Activated CD4-positive, alpha-beta T cell treated with anti-CD3 and anti-CD28 coated beads for 1 hour (primary cell): ENCODE results near the gene GNAT2.

ENCODE experiments used
- DNase-seq: peaks from one replicate; pipeline ENCODE4 v3.0.0-alpha.2; 2020

The GNAT2 gene

DNA sequence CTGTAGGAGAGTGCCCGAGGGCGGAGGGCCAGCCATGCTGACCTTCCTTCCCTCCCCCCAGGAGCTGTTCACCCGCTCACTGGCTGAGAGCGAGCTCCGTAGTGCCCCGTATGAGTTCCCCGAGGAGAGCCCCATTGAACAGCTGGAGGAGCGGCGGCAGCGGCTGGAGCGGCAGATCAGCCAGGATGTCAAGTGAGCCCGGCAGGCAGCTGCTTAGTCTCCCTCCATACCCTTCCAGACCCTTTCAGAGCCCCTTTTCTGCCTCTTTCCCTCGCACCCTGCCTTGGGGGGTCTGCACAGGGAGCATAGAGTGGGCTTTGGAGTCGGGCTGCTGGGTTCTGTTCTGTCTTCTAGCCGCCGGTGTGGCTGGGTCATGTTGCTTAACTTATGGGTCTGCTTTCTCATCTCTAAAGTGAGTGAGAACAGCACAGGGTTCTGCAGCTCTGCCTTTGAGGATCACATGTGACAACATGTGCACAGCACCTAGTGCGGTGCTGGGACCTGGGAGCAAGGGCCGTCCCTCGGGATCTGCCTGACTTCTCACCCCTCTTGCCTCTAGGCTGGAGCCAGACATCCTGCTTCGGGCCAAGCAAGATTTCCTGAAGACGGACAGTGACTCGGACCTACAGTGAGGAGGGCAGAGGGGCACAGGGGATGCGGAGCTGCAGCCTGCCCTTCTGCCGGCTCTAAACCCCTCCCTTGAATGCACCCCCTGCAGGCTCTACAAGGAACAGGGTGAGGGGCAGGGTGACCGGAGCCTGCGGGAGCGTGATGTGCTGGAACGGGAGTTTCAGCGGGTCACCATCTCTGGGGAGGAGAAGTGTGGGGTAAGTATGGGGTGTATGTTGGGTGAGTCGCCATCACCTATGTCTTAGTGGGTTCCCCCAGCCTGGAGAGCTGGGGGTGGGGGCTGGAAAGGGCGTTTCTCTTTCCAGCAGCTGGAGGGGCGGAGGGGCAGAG lies 6.5 kb upstream of the GNAT2 start:
- DNase-seq = no peak

DNA sequence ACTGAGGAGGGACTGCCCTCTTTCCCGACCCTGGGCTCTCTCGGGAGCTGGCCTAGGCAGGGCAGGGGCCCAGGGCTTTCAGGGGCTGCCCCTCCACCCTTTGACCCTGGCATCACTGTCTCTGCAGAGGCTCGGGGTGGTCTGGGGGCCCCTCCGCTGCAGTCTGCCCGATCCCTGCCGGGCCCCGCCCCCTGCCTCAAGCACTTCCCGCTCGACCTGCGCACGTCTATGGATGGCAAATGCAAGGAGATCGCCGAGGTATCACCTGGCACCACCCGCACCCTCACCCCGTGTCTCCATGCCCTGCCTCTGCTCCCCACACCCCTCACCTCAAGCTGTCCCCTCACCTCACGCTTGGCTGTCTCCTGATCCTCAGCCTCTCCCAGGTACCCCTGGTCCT lies 5.8 kb upstream of the GNAT2 start:
- DNase-seq = no peak

DNA sequence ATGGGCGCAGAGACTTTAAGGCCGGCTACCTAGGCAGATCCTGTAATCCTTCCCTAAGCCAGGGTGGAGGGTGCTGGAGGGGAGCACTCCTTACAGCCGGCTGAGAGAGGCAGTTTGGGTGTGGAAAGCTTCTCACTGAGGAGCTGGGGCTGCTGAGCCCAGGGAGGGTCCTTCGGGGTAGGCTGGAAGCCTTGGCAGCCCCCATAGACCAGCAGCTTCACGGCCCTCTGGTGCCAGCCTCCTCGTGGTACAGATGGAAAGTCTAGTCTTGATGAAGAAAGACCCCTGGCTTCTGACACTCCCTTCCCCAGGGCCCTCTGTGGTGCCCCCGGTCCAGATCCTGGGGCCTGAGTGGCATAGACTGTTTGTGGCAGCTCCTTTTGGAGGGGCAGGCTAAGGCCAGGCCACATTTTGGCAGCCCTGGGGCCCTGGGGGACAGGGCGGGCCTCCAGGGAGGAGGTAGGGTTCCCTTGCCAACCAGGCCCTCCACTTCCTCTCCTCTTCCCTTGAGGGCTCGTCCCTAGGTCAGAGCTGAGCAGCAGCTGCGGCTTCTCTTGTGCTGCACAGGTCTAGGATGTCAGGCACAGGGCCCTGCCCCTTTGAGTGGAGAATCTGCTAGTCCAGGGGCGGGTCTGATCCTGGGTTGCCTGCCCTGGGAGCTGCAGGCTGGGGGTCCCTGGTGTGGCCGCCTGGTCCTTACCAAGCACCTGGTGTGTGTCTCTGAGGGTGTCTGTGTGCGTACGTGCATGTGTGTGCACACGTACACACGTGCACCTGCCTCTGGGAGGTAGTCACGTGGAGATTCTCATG lies 5.0 kb upstream of the GNAT2 start:
- no peak for DNase-seq

DNA sequence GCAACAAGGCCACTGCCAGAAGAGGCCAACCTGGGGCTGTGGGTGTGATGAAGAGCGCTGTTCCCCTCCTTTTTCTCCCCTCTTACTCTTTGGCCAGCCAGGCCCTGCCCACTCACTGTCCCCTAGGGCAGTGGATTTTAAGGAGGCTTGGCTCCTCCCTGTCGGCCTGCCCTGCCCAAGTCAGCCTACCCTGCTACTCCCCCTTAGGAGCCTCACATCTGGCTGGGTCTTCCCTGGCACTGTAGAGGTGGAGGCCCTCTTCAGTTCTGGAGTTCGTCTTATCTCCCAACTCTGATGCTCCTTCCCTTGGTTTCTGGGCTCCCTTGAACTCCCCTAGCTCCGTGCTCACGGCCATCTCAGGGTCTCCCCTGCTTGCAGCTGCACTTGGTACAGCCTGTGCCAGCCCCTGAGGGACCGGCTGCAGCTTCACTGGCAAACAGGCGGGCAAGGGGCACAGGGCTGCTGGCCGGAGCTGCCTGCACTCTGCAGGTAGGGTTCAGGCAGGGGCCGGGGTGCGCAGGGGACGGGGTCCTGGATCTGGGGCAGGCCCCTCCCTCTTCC lies 4.3 kb upstream of the GNAT2 start:
- no peak for DNase-seq

DNA sequence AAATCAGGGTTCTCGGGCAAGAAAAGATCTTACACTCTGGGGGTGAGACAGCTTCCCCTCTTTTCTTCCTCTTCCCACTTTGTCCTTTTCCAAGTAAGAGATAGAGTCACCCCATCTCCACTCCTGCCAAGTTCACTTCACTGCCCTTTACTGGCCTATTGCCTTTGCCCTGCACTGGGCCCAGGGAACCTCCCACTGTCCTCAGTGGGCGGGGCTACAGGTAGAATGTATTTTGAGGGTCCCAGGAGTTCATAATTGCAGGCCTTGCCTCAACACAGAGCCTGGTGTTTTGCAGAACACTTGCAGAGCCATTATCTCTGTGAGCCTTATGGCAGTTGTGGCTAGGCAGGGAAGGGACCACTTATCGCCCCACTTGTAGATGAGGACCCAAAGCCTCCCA lies 3.5 kb upstream of the GNAT2 start:
- no peak for DNase-seq

DNA sequence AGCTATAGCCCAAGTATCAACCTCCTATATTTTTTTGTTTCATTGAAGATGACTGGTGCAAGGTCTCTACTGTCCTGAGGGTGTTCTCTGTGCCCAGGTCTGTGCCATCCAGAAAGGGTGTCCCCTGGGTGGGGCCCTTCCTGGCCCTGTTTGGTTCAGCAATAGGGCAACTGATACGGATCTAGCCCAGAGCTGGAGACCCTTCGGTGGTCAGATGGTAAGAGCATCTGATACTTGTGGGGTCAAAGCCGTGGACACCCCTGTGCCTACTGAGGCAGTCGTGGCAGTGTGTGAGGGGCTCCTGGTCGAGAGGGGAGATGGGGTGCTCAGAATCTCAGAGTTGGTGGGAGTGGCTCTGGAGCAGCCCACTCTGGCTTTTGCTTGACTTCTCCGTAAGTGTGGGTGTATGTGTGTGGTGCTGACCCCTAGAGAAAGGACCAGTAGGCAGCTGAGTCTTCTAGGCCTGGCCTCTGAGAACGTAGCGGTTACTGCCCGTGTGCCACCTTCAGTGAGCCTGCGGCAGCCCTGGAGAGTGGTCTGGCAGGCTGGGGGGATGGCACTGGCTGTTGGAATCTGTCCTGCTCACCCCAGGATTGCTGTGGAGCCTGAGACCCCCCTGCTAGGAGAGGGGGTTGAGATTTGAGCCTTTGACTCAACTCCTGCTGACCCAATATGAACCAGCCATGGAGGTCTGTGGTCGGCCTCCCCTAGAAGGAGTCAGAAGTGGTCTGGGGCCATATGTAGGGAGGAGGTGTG lies 2.9 kb upstream of the GNAT2 start:
- DNase-seq = no peak

DNA sequence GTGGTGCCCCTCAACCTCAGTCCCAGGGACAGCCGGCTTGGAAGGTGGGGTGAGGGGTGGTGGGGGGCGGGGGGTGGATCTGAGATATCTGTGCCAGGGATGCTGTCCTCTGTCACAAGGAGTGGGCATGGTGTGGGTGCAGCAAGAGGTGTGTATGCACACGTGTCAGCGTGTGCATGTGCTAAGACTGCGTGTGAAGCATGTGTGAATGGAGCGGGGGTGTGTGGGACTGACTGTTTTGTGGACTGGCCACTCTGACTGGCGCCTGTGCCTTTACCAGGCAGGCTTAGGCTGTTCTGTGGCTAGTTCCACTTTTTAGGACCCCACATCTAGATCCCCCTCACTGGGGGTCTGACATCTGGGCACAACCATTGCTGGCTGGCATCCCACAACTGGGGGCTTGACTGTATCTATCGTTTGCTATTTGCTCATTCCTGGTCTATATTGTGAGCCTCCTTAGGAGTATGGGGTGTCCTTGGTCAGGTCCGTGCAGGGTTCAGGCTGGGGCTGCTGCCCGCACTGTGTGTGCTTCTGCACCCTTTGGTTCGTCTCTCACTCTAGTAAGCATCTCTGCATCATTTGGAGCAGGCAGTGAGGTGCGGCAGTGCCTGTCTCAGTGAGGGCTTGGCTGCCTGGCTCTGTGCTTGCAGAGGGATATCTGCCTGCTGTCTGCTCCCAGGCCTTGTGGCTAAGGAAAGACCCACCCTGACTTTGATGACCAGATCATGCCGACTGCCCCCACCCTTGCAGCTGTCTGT lies 2.1 kb upstream of the GNAT2 start:
- no peak for DNase-seq

DNA sequence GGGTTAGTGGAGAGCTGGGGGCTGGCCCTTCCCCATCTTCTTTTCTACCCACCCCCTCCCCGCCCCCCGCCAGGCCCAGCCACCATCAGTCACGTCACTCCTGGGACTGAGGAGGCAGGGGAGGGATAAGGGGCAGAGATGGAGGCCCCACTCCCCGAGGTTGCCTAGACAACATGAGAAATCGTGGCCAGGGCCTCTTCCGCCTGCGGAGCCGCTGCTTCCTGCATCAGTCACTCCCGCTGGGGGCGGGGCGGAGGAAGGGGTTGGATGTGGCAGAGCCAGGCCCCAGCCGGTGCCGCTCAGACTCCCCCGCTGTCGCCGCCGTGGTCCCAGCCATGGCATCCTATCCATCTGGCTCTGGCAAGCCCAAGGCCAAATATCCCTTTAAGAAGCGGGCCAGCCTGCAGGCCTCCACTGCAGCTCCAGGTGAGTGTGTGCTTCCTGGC lies 1.4 kb upstream of the GNAT2 start:
- DNase-seq = peak; percentile 91

DNA sequence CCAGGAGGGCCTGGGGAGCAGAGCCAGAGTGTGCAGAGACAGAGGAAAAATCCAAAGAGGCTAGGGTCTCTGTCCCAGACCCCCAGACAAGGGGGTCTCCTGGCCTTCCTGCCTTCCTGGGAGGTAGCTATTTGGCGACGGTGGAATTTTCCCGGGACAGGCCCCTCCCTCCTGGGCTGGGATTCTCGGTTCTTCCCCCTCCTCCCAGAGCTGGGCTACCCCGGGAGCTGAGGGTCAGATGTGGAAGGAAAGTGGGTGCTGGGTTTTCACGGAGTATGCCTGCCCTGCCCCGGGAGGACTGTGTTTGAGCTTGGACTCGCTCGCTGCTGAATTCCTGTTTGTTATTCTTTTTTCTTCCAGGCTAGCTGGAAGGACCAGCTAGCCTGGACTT lies 980 bp upstream of the GNAT2 start:
- DNase-seq = no peak

DNA sequence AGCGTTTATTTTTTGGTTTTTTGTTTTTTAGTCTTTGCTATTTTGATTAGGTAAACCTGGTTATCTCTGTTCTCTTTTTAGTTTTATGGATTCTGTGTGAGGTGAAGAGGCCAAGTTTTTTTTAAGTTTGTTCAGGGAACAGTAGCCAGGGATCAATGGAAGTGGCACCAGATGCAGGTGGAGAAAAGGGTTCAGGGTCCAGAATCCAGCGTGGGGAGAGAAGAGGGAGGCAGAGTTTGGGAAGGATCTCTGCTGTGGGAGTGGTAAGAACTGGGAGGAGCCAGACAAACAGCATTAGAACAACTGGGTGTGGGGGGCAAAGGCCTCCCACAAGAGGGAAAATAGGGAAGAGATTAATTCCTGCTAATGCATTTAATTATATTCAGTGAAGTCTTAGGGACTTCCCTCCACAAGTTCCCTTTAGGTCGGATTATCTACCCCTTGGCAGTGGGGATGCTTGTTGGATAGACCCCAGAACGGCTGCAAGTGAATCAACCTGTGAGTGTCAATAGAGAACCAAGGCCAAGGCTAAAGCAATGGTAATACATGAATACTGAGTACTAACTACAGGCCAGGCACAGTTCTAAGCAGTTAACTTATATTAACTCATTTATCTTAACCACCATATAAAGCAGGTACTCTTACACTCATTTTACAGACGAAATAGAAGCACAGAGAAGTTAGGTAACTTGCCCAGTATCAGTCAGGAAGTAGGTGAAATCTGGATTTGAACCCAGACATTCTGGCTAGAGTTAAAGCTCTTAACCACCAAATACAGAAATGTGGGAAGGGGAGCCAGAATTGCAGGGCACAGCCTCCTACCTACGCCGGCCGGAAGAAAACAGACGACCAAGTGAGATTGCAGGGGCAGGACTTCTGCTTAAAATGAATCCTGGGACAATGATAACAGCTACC lies 498 bp downstream of the GNAT2 start:
- DNase-seq = no peak

DNA sequence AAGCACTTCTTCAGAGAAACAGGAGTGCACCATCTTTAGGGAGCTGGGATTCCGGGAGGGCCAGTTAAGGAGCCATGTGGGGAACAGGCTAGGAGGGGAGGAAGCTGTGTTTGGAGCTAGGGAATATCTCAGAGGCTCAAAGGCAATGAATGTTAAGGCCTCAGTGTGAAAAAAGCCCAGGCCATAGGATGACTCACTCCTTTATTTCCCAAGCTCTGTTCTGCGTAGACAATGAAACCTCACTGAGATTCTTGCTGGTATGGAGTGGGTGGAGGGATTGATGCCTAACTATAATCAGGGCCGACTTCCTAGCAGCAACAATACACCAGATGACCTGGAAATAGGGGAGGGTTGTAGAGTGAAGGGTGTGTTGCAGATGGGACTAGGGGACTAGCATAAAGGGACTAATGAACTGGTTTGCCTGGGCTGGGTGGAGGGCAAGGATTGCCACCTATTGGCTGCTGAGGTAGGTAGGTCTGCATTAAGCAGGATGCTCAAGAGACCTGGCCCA lies 2.1 kb downstream of the GNAT2 start:
- no peak for DNase-seq

DNA sequence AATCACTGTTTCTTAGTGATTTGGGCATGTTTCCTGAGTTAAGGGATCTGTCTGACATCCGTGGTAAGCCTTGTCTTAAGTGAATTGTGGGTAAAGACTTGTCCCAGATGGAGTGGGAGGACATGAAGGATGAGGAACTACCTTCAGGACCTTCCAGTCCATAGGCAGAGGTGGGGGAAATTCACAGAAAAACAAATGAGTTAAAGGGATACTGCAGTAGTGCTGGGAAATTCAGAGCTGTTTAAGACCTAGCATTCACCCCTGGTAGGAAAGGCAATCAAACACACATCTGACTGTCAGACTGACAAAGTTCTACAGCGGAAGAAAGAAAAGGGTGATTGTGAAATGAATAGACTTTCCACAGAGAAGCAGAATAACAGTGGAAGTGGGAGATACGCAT lies 3.0 kb downstream of the GNAT2 start:
- no peak for DNase-seq

DNA sequence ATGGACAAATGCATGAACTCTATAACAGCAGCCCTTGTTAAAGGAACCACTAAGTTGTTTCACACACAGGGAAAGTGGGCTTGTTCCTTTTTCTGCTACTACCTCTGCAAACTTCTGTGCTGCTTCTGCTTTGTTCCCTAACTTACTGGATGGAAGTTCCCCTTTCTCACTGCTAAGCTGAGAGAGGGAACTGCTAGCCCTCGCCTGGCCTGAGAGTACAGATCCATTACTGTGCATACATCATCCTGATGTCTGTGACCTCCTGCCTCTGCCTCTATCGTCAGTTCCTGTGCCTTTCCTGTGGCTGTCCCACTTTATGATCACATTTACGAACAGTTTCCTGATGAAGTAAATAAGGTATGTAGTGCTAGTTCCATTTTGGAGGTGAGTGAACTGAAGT lies 3.5 kb downstream of the GNAT2 start:
- no peak for DNase-seq

DNA sequence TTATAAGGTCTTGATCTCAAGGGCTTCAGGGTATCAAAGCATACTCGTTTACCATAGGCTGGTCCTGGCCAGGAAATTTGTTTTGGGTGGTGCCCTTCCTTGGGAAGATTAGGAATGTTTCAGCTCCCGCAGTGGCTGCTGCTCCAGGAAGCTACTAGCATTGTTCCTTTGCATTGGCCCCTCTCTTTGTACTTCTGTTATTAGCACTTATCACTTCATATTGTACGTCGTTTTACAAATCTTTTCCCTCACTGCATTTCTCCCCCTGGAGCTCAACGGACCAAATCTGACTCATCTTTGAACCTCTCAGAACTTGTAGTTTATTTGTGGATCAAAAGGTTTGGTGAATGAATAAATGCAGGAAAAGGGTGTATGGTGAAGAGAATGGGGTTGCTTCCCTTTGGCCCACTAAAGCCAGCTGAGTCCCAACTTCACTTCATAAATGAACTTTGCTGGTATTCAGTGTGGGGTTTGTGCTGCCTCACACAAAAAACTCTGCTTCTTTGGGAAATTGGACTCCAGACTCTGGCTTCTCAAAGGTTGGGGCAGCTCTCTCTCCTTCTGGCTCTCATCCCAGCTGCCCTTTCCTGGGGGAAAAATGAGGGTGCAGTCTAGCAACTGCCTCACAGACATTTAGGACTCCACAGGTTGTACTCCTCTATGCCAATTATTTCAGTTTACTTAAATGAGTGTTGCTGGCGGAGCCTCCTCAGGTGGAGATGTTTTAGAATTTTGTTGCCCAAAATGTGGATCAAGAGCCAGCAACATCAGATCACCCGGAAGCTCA lies 5.9 kb downstream of the GNAT2 start:
- no peak for DNase-seq

DNA sequence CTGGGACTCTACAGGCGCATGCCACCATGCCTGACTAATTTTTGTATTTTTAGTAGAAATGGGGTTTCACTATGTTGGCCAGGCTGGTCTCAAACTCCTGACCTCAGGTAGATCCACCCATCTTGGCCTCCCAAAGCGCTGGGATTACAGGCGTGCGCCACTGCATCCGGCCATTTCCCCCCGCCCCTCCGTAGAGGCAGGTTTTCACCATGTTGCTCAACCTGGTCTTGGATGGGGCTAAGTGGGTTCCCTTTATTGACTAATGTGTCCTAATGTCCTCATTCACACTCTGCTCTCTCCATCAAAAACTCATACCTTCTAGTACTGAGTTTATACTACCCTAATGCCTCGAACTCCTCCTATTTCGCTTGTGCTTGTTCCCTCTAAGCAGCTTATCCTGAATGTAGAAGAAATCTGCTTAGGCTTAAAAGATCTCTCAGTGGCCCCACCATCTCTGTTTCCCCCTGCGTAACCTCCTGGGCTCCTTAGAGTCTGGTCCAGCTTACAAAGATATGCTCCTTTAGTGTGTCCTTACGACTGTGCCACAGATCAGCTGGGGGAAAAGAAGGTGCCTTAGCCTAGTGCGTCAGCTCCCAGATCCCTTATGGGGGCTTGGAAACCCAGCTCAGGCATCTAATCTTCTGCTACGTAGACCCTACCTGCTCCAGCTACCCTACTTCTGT lies 8.0 kb downstream of the GNAT2 start:
- DNase-seq = no peak

DNA sequence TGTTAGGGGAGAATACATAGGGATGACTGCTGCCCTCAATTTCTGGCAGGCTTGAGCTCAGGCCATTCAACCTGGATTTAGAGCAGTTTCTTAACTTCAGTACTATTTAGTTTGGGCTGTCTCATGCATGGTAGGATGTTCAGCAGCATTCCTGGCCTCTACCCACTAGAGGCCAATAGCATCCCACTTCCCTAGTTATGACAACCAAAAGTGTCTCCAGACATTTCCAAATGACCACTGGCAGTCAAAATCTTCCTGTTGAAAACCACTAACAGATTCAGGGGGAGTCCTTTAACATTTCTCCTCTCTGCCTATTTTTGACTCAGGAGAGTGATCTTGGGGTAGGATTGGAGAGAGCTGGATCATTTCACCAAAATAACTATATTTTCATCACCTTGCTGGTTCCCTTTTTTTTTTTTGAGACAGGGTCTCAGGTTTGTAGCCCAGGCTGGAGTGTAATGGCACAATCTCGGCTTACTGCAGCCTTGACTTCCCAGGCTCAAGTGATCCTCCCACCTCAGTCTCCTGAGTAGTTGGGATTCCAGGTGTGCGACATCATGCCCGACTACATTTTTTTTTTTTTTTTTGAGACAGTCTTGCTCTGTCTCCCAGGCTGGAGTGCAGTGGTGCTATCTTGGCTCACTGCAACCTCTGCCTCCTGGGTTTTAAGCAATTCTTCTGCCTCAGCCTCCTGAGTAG lies 8.7 kb downstream of the GNAT2 start:
- DNase-seq = no peak

DNA sequence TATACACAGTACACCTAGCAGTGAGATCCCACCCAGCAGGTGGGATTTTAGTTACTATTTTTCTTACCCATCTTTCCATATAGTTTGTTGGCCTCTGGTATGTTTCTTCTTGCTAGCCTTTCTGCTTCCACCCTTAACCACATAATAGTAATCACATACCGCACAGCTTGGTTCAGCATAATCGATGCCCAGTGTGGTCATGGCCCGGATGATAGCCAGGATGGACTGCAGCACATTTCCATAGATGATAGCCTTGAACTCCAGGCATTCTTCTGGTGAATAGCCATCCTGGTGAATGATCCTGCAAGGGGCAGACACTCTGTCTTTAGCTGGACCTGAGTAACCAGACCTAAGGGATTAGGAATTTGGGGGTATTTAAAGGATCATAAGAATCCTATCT lies 9.5 kb downstream of the GNAT2 start:
- DNase-seq = no peak

DNA sequence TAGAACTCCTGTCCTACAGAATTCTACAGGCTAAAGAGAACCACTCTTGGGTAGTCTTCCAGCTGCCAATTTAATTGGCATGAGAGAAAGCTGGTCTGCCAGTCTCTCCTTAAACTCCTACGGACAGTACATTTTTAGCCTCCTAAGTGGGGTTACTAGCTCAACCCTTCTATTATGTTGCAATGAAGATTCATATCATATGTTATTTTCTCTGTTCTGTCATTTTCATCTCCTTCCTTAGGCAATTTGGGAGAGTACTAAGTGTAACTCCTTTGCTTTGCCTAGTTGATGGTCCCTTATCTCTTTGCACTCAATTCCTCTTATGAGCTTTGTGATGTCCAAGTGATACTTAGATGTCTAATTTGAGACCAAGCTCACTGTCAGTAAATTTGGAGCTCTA lies 14.0 kb downstream of the GNAT2 start:
- DNase-seq = no peak

DNA sequence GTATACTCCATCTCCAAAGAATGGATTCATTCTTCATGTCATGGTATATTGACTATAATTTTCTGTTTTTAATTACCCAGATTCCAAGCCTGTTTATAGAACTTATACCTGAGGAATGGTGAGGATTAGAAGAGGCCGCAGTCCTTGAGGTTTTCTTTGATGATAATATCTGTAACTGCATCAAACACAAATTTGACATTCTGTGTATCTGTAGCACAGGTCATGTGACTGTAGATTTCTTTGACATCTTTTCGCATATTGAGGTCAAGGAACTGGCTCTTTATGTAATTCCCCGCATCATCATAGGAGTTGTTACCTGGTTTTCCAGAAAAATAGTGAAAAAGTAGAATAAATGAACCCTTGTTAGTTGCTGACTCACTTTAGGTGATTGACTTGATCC lies 16.2 kb downstream of the GNAT2 start:
- no peak for DNase-seq
